Tibial artery (tissue), 4 donors: ENCODE measurements around the gene FBXO48.
"Not testable (repeated sequence)": the region's sequence is repeated elsewhere in the genome, so short reads cannot be mapped to it uniquely, and the experiment has no call there.

Source experiments
- DNase-seq, 2 donors: peaks; one replicate each; pipeline ENCODE4 v3.0.0-alpha.2; 2019
- H3K27ac ChIP-seq, 2 donors: fragments of 200-600 bp; sonication (generic) in 1 of 2; 1 replicate in 1 of 2; 2 replicates in 1 of 2; pipeline ENCODE4 v1.5.1; 2018 to 2019; ENCODE audit warnings: mild to moderate bottlenecking in 1 of 2
- H3K27me3 ChIP-seq, 2 donors: fragments of 200-600 bp; sonication (generic) in 1 of 2; one replicate each; pipeline versions ENCODE4 v1.5.1 to v1.6.0; 2016 to 2019
- H3K36me3 ChIP-seq, 3 donors: fragments of 200-600 bp; sonication (generic) in 2 of 3; one replicate each; pipeline ENCODE4 v1.5.1; 2016 to 2019; ENCODE audit warnings: mild to moderate bottlenecking in 2 of 3
- H3K4me1 ChIP-seq, 4 donors: fragments of 200-600 bp; sonication (generic) in 2 of 4; 1 replicate in 3 of 4; 2 replicates in 1 of 4; pipeline ENCODE4 v1.5.1; 2016 to 2019
- H3K4me3 ChIP-seq, 2 donors: fragments of 200-600 bp; sonication (generic) in 1 of 2; 1 replicate in 1 of 2; 2 replicates in 1 of 2; pipeline ENCODE4 v1.5.1; 2018 to 2019; ENCODE audit warnings: mild to moderate bottlenecking in 2 of 2
- H3K9me3 ChIP-seq, 3 donors: fragments of 200-600 bp; sonication (generic) in 1 of 3; one replicate each; pipeline ENCODE4 v1.5.1; 2016 to 2019
- intact Hi-C: fragments of 100-400 bp; cut with DNase I; formaldehyde crosslinking; loops from one replicate; pipeline ENCODE4 v1.15.0; 2023; ENCODE audit warnings: low total_unique reads
- TF ChIP-seq, protein P1 (sequence below), 2 experiments: fragments of 200-600 bp in 1 of 2; fragments of 450-650 bp in 1 of 2; IDR thresholded peaks; one replicate each; pipeline ENCODE4 v1.5.1; 2017 to 2019; ENCODE audit warnings: antibody characterized with exemption in 2 of 2, mild to moderate bottlenecking in 1 of 2, moderate library complexity in 1 of 2

The FBXO48 gene

DNA sequence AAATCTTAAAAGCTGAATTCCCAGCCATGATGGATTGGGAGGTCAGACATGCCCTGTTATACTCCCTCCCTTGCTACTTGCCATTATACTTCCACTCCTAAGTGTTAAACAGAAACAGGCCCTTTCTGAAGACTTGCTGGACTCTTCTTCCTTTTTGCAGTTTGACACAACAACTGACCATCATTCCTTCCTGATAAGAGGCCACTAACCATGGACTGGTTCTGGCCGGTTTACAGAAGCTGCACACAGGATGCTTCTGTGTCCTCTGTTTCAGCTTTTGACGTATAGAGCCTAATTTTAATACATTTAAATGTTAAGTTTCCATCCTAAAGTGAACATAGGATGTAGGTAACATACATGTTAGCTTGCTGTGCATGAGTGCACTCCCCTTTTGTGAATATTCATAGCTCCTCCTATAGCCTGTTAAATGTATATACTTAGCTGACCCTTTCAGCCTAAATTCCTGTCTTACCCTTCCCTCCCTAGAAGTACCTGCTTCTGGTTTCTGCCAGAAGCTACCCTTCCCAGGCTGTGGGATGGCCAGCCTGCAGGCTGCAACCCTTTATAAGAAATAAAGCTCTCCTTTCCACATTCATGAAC, 13.2 kb downstream of the FBXO48 start:
- TF ChIP-seq, protein P1, sequence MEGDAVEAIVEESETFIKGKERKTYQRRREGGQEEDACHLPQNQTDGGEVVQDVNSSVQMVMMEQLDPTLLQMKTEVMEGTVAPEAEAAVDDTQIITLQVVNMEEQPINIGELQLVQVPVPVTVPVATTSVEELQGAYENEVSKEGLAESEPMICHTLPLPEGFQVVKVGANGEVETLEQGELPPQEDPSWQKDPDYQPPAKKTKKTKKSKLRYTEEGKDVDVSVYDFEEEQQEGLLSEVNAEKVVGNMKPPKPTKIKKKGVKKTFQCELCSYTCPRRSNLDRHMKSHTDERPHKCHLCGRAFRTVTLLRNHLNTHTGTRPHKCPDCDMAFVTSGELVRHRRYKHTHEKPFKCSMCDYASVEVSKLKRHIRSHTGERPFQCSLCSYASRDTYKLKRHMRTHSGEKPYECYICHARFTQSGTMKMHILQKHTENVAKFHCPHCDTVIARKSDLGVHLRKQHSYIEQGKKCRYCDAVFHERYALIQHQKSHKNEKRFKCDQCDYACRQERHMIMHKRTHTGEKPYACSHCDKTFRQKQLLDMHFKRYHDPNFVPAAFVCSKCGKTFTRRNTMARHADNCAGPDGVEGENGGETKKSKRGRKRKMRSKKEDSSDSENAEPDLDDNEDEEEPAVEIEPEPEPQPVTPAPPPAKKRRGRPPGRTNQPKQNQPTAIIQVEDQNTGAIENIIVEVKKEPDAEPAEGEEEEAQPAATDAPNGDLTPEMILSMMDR (IDR thresholded peaks at IDR 0.05) = no peak
- Histone ChIP-seq H3K27me3 (no peaks in the 10 kb centered on the region), H3K4me3 (no peak overlapping the region), H3K36me3 (no peaks in the 10 kb centered on the region), H3K4me1 (no peaks in the 10 kb centered on the region), H3K9me3 (no peaks in the 10 kb centered on the region), H3K27ac (no peak overlapping the region)
- intact Hi-C loops = no loop called here
- DNase-seq = no peak

GRCh38 chr2:68452158-68452900, 14.8 kb downstream of the FBXO48 start:
- intact Hi-C loops = no loop called here

GRCh38 chr2:68448671-68449653, 18.1 kb downstream of the FBXO48 start:
- TF ChIP-seq, protein P1 (IDR thresholded peaks at IDR 0.05) = no peak
- intact Hi-C loops = no loop called here
- no peak for DNase-seq

More at GRCh38 chr2:68452158-68452900, 14.8 kb downstream of the FBXO48 start:
- Histone ChIP-seq H3K4me1 (no peaks in the 10 kb centered on the region), H3K36me3 (no peaks in the 10 kb centered on the region), H3K27me3 (no peaks in the 10 kb centered on the region), H3K27ac (no peak overlapping the region), H3K9me3 (no peaks in the 10 kb centered on the region), H3K4me3 (no peak overlapping the region)
- TF ChIP-seq, protein P1 (IDR thresholded peaks at IDR 0.05) = no peak
- no peak for DNase-seq

GRCh38 chr2:68447118-68447517, 20.0 kb downstream of the FBXO48 start:
- no peaks in the 10 kb centered on the region for H3K4me1 ChIP-seq
- intact Hi-C loops = no loop called here
- peaks cover 0 to 4% (median 0%) of the 10 kb centered on the region in 3 donors for H3K9me3 ChIP-seq
- TF ChIP-seq, protein P1 (IDR thresholded peaks at IDR 0.05) = no peak
- no peaks in the 10 kb centered on the region for H3K27me3 ChIP-seq
- H3K4me3 ChIP-seq = no peak overlapping the region
- H3K27ac ChIP-seq = no peak overlapping the region
- DNase-seq = no peak
- no peaks in the 10 kb centered on the region for H3K36me3 ChIP-seq

More at GRCh38 chr2:68448671-68449653, 18.1 kb downstream of the FBXO48 start:
- Histone ChIP-seq H3K27ac (no peak overlapping the region), H3K4me3 (no peak overlapping the region), H3K9me3 (peaks cover 0 to 4% (median 0%) of the 10 kb centered on the region in 3 donors), H3K36me3 (no peaks in the 10 kb centered on the region), H3K27me3 (no peaks in the 10 kb centered on the region), H3K4me1 (no peaks in the 10 kb centered on the region)

GRCh38 chr2:68446425-68446824, 20.7 kb downstream of the FBXO48 start:
- H3K9me3 ChIP-seq, intact Hi-C loops, H3K27ac ChIP-seq: not testable (repeated sequence)

More at GRCh38 chr2:68446425-68446824, 20.7 kb downstream of the FBXO48 start:
- not testable (repeated sequence) for H3K4me1 ChIP-seq, H3K4me3 ChIP-seq, H3K36me3 ChIP-seq, H3K27me3 ChIP-seq, DNase-seq
